Lung (tissue), 12 donors: ENCODE data around the gene NSMCE3. TPM values are rescaled to one million over a fixed set of nuclear protein-coding genes. Genes with fewer than 3 reads are reported as not detected.
"Not testable (repeated sequence)": the region's sequence is repeated elsewhere in the genome, so short reads cannot be mapped to it uniquely, and the experiment has no call there.

Experiments used
- ATAC-seq: fragments of 200-7000 bp; cut with Tn5 transposase; one replicate; pipeline ENCODE4 v1.9.1; 2020; ENCODE audit warnings: moderate number of reproducible peaks; ENCODE audit not compliant: insufficient read depth, low FRiP score
- DNase-seq, 3 donors: peaks; one replicate each; pipeline ENCODE4 v3.0.0-alpha.2; 2013 to 2017
- H3K27ac ChIP-seq, 2 donors: one replicate each; pipeline ENCODE4 v1.5.1; 2013; ENCODE audit warnings: mild to moderate bottlenecking in 2 of 2, moderate library complexity in 2 of 2, control low read depth in 1 of 2, inconsistent platforms in 1 of 2, low read depth in 1 of 2, low read length in 1 of 2
- H3K27me3 ChIP-seq, 3 donors: one replicate each; pipeline ENCODE4 v1.5.1; 2013; ENCODE audit warnings: low read length in 2 of 3; ENCODE audit not compliant: control insufficient read depth in 3 of 3, insufficient read depth in 3 of 3
- H3K36me3 ChIP-seq, 4 donors: one replicate each; pipeline ENCODE4 v1.5.1; 2013; ENCODE audit warnings: low read length in 4 of 4, mild to moderate bottlenecking in 1 of 4, moderate library complexity in 1 of 4; ENCODE audit not compliant: control insufficient read depth in 4 of 4, insufficient read depth in 4 of 4
- H3K4me1 ChIP-seq, 5 donors: one replicate each; pipeline ENCODE4 v1.5.1; 2013; ENCODE audit warnings: low read length in 5 of 5, mild to moderate bottlenecking in 2 of 5, moderate library complexity in 1 of 5; ENCODE audit not compliant: control insufficient read depth in 5 of 5, insufficient read depth in 5 of 5
- H3K4me3 ChIP-seq: one replicate; pipeline ENCODE4 v1.5.1; 2013; ENCODE audit warnings: mild to moderate bottlenecking, control low read depth, moderate library complexity
- H3K9ac ChIP-seq, 2 donors: one replicate each; pipeline ENCODE4 v1.5.1; 2013; ENCODE audit warnings: low read length in 2 of 2, control low read depth in 1 of 2; ENCODE audit not compliant: insufficient read depth in 1 of 2
- H3K9me3 ChIP-seq, 4 donors: one replicate each; pipeline ENCODE4 v1.5.1; 2013; ENCODE audit warnings: low read length in 3 of 4, mild to moderate bottlenecking in 1 of 4, moderate library complexity in 1 of 4; ENCODE audit not compliant: control insufficient read depth in 4 of 4, insufficient read depth in 3 of 4
- CTCF ChIP-seq: IDR thresholded peaks from 2 replicates; pipeline ENCODE4 v1.5.1; 2012; ENCODE audit warnings: mild to moderate bottlenecking; ENCODE audit errors: control extremely low read depth, extremely low read depth
- WGBS, 2 donors: extraction: QIAGEN DNeasy Blood & Tissue Kit; methylation state at CpG; one replicate each; pipeline ENCODE4 v1.1.7; 2013; 5-methylcytosine and 5-hydroxymethylcytosine counted together
- polyA plus RNA-seq, 2 donors: library from polyadenylated mRNA; stranded (reverse); fragments of 200-250 nt; gene quantifications; one replicate each; pipeline ENCODE4 v1.2.1, GENCODE V29; 2013
- total RNA-seq, 2 donors: library from RNA; depleted of rRNA in 1 of 2; stranded (reverse); fragments of >200 nt in 1 of 2; gene quantifications; one replicate each; pipeline ENCODE4 v1.2.1, GENCODE V29; 2014 to 2021
- donor health status: control.
- donor health status: control.
- donor health status: Bipolar disorder and iron deficiency.
- donor health status: healthy.
- donor health status: DM: yes; HTN: yes; CAD: no.

The NSMCE3 gene
- total and polyA plus RNA-seq, 4 donors = 4.8 to 11.4 (median 6.0) TPM

DNA sequence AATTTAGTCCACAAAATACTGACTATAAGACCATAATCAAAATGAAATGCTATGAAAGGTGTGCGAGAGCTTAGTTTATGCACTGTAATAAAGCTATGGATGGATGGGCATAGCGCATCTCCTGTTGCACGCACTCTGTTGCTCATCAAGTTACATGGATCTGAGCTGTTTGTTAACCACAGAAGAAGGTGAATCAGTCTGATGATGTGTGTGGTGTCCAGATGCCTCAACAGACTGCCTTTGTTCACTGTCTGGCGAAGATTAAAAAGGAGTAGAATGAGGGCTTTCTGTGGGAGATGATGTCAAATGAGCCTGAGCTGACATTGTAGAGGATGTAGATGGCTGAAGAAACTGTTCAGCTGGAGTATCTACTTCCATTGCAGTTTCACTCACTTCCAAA, 36.1 kb downstream of the NSMCE3 start:
- no peak for DNase-seq
- no peak for ATAC-seq
- TF ChIP-seq CTCF = no peak
- no peaks in the 10 kb centered on the region for H3K4me1 ChIP-seq
- H3K27me3 ChIP-seq = peaks cover 0 to 2% (median 0%) of the 10 kb centered on the region in 3 donors
- H3K4me3 ChIP-seq = no peak overlapping the region
- peaks cover 0 to 2% (median 0%) of the 10 kb centered on the region in 4 donors for H3K9me3 ChIP-seq
- no peak overlapping the region for H3K27ac ChIP-seq
- no peak overlapping the region for H3K9ac ChIP-seq
- H3K36me3 ChIP-seq = no peaks in the 10 kb centered on the region
- 96 to 97% methylated on average over 4 of the region's 4 CpGs for WGBS, 2 donors

GRCh38 chr15:29226436-29227208, 43.0 kb downstream of the NSMCE3 start:
- no peak for ATAC-seq

DNA sequence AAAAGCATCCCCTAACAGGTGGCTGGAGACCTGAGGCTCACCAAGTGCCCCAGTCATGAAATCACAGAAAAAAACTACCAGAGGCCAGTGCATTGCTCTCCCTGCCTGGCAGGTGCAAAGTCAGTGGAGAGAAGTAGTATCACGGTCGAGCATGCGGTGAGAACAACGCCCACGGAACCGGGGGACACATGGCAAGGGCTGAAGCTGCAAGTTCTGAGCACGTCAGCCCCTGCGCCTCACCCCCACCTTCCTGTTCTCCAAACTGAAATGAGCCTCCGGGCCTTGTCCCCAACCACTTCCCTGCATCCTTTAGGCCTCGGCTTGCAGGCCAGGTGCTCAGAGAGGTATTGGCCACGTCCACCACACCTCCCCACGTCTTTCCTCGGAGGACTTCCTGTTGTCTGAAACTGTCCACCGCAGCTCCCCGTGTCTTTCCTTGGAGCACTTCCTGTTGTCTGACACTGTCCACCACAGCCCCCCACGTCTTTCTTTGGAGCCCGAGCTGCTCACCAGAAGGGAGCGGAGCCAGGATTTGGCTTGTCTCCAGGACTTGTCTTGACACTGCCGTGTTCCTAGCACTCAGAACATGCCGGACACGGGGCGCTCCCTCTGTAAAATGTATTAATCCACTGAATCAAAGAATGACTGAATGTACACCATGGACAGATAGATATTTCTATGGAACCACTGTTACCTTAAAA, 43.9 kb downstream of the NSMCE3 start:
- Histone ChIP-seq H3K27ac (no peak overlapping the region), H3K9me3 (no peaks in the 10 kb centered on the region), H3K4me1 (peaks cover 0 to 17% (median 0%) of the 10 kb centered on the region in 5 donors), H3K36me3 (no peaks in the 10 kb centered on the region), H3K27me3 (peaks cover 0 to 2% (median 0%) of the 10 kb centered on the region in 3 donors), H3K4me3 (no peak overlapping the region), H3K9ac (no peak overlapping the region)
- WGBS, 2 donors = 60 to 64% methylated on average over 22 of the region's 22 CpGs
- TF ChIP-seq CTCF = no peak
- DNase-seq = peak; percentile 62 to 83 (median 64)
- no peak for ATAC-seq

More at GRCh38 chr15:29226436-29227208, 43.0 kb downstream of the NSMCE3 start:
- Histone ChIP-seq H3K4me3 (no peak overlapping the region), H3K27ac (no peak overlapping the region), H3K36me3 (no peaks in the 10 kb centered on the region), H3K4me1 (peaks cover 0 to 17% (median 0%) of the 10 kb centered on the region in 5 donors), H3K9ac (no peak overlapping the region), H3K9me3 (no peaks in the 10 kb centered on the region), H3K27me3 (peaks cover 0 to 2% (median 0%) of the 10 kb centered on the region in 3 donors)
- 51 to 52% methylated on average over 9 of the region's 9 CpGs for WGBS, 2 donors
- no peak for TF ChIP-seq CTCF
- peak in 2 of 3 donors; percentile 11 to 32 for DNase-seq

DNA sequence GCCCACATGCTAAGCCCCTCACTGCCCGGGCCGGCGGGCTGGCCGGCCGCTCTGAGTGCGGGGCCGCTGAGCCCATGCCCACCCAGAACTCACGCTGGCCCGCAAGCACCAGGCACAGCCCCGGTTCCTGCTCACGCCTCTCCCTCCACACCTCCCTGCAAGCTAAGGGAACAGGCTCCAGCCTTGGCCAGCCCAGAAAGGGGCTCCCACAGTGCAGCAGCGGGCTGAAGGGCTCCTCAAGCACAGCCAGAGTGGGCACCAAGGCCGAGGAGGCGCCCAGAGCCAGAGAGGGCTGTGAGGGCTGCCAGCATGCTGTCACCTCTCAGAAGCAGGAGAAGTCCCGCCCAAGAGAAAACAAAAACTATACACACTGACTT, 44.6 kb downstream of the NSMCE3 start:
- H3K4me3 ChIP-seq, H3K9me3 ChIP-seq, DNase-seq, H3K36me3 ChIP-seq, ATAC-seq, H3K9ac ChIP-seq, H3K27me3 ChIP-seq, H3K27ac ChIP-seq: not testable (repeated sequence)
- WGBS, 2 donors = 96 to 97% methylated on average over 15 of the region's 15 CpGs
- peaks cover 0 to 17% (median 0%) of the 10 kb centered on the region in 5 donors for H3K4me1 ChIP-seq

DNA sequence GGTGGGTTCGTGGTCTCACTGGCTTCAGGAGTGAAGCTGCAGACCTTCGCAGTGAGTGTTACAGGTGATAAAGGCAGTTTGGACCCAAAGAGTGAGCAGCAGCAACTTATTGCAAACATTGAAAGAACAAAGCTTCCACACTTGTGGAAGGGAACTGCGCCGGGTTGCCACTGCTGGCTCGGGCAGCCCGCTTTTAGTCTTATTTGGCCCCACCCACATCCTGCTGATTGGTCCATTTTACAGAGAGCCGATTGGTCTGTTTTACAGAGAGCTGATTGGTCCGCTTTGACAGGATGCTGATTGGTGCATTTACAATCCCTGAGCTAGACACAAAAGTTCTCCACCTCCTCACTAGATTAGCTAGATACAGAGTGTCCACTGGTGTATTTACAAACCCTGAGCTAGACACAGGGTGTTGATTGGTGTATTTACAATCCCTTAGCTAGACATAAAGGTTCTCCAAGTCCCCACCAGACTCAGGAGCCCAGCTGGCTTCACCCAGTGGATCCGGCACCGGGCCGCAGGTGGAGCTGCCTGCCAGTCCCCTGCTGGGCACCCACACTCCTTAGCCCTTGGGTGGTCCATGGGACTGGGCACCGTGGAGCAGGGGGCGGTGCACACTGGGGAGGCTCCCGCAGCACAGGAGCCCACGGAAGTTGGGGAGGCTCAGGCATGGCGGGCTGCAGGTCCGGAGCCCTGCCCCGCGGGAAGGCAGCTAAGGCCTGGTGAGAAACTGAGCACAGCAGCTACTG, 45.2 kb downstream of the NSMCE3 start:
- peaks cover 0 to 17% (median 0%) of the 10 kb centered on the region in 5 donors for H3K4me1 ChIP-seq
- H3K9me3 ChIP-seq, ATAC-seq, H3K4me3 ChIP-seq, H3K27ac ChIP-seq, H3K36me3 ChIP-seq, DNase-seq, H3K9ac ChIP-seq, H3K27me3 ChIP-seq: not testable (repeated sequence)
- WGBS, 2 donors = 91 to 95% methylated on average over 19 of the region's 19 CpGs
